ENCODE measurements around the gene MYL5. TPM values are rescaled to one million over a fixed set of nuclear protein-coding genes. Genes with fewer than 3 reads are reported as not detected.

Gene MYL5
- total and polyA plus RNA-seq, 2 of the 13 experiments (the other 11 are each of a cell fraction or from before 2014, with no cell fraction given), result 6.5 to 16.0 TPM

DNA sequence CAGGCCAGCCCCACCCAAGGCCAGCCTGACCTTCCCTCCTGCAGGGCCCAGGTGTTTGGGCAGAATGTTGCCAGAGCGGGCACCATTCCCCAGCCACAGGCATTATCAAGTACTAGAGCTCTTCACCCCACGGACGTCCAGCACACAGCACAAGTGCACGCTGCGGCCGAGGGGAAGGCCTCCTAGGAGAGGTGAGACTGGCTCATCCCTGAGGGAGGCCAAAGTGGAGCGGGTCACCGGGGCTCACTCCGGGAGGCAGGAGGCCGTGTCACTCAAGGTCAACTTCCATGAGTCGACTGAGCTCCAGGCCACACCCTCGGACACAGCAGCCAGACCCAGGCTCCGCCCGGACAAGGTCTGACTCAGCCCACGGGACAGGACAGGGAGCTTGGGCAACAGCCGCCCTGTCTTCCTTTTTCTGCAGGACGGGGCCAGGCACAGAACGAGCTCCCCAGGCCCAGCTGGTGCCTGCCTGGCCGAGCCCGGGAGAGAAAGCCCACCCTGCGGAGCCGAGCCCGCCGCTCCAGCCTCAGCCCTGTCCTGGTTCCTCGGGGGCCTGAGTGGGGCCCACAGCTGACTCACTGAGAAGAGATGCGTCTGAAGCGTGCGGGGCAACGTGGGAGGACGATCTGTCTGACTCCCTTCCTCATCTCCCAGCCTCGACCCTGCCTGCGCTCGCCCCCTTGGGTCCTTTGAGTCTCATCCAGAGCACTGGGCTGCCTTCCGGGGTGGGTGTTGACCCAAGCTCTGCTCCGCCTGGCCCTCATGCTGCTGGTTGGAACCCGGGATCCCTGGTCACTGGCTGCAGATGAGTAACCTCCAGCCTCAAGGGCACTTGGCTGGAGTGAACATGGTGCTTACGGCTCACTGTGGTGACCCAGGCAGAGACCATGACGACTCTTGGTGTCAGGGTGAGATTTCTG, 13.0 kb downstream of the MYL5 start (continued):
- TF ChIP-seq ZNF616 (CRISPR knock-in tag; IDR thresholded peaks at IDR 0.05; ENCODE audit: low read depth) (0 out of 2 replicates have a peak, but pooled peaks have one; percentile 82), ZNF564 (CRISPR knock-in tag; IDR thresholded peaks at IDR 0.05) (no peak), ZFP36 (IDR thresholded peaks at IDR 0.05; ENCODE audit: borderline replicate concordance, low read depth, low read length, partially characterized antibody) (no peak), CC2D1A (CRISPR knock-in tag; IDR thresholded peaks at IDR 0.05) (no peak), ZNF264 (CRISPR knock-in tag; IDR thresholded peaks at IDR 0.05) (0 out of 2 replicates have a peak, but pooled peaks have one; percentile 17), ZBTB3 (CRISPR knock-in tag; IDR thresholded peaks at IDR 0.05; ENCODE audit: borderline replicate concordance, low read depth) (peak; percentile 76), ELF3 (CRISPR knock-in tag; IDR thresholded peaks at IDR 0.05) (peak; percentile 29; the same call in 1 of the 2 replicates), NR2F2 (IDR thresholded peaks at IDR 0.05; ENCODE audit: borderline replicate concordance, low read depth) (no peak), MEIS1 (CRISPR knock-in tag; IDR thresholded peaks at IDR 0.05; ENCODE audit: borderline replicate concordance) (0 out of 2 replicates have a peak, but pooled peaks have one; percentile 30), ZNF205 (CRISPR knock-in tag; IDR thresholded peaks at IDR 0.05) (no peak), ZNF589 (CRISPR knock-in tag; conservative IDR thresholded peaks at IDR 0.05) (no peak), EHMT2 (IDR thresholded peaks at IDR 0.05; ENCODE audit: borderline replicate concordance, low read depth, low read length) (no peak), HNF4A (CRISPR knock-in tag; IDR thresholded peaks at IDR 0.05) (peak; percentile 39), ZNF326 (CRISPR knock-in tag; IDR thresholded peaks at IDR 0.05; ENCODE audit: borderline replicate concordance) (no peak), TAF15 (IDR thresholded peaks at IDR 0.05; ENCODE audit: low read depth, low read length, poor library complexity, severe bottlenecking) (no peak), ZBTB38 (CRISPR knock-in tag; IDR thresholded peaks at IDR 0.05) (peak; percentile 17; the same call in 1 of the 2 replicates), ZNF343 (CRISPR knock-in tag; IDR thresholded peaks at IDR 0.05) (peak; percentile 77; the same call in 1 of the 2 replicates)
- TF ChIP-seq, protein P1, sequence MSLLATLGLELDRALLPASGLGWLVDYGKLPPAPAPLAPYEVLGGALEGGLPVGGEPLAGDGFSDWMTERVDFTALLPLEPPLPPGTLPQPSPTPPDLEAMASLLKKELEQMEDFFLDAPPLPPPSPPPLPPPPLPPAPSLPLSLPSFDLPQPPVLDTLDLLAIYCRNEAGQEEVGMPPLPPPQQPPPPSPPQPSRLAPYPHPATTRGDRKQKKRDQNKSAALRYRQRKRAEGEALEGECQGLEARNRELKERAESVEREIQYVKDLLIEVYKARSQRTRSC (CRISPR knock-in tag; IDR thresholded peaks at IDR 0.05; ENCODE audit: low read depth), result no peak
- TF ChIP-seq, protein P2, sequence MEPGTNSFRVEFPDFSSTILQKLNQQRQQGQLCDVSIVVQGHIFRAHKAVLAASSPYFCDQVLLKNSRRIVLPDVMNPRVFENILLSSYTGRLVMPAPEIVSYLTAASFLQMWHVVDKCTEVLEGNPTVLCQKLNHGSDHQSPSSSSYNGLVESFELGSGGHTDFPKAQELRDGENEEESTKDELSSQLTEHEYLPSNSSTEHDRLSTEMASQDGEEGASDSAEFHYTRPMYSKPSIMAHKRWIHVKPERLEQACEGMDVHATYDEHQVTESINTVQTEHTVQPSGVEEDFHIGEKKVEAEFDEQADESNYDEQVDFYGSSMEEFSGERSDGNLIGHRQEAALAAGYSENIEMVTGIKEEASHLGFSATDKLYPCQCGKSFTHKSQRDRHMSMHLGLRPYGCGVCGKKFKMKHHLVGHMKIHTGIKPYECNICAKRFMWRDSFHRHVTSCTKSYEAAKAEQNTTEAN (CRISPR knock-in tag; conservative IDR thresholded peaks at IDR 0.05), result peak; percentile 40; the same call in 1 of the 2 replicates
- TF ChIP-seq, protein P3, sequence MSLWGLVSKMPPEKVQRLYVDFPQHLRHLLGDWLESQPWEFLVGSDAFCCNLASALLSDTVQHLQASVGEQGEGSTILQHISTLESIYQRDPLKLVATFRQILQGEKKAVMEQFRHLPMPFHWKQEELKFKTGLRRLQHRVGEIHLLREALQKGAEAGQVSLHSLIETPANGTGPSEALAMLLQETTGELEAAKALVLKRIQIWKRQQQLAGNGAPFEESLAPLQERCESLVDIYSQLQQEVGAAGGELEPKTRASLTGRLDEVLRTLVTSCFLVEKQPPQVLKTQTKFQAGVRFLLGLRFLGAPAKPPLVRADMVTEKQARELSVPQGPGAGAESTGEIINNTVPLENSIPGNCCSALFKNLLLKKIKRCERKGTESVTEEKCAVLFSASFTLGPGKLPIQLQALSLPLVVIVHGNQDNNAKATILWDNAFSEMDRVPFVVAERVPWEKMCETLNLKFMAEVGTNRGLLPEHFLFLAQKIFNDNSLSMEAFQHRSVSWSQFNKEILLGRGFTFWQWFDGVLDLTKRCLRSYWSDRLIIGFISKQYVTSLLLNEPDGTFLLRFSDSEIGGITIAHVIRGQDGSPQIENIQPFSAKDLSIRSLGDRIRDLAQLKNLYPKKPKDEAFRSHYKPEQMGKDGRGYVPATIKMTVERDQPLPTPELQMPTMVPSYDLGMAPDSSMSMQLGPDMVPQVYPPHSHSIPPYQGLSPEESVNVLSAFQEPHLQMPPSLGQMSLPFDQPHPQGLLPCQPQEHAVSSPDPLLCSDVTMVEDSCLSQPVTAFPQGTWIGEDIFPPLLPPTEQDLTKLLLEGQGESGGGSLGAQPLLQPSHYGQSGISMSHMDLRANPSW (CRISPR knock-in tag; IDR thresholded peaks at IDR 0.05; ENCODE audit: borderline replicate concordance), result no peak
